ENCODE results near the gene MGAT4B. TPM values are rescaled to one million over a fixed set of nuclear protein-coding genes. Genes with fewer than 3 reads are reported as not detected.

MGAT4B gene
- total and polyA plus RNA-seq, 2 donors (not counting 1 experiment from before 2014, with no cell fraction given), result 157 to 172 TPM

GRCh38 chr5:179779826-179780225 is 26.8 kb downstream of the MGAT4B start:
- no peak for DNase-seq (ENCODE audit: low read depth in 2 of 2)

GRCh38 chr5:179778591-179778990 is 28.1 kb downstream of the MGAT4B start:
- no peak for TF ChIP-seq CTCF (conservative IDR thresholded peaks at IDR 0.05 in 1 of 2, IDR thresholded peaks at IDR 0.05 in 1 of 2; ENCODE audit: low read depth in 1 of 2, low read length in 2 of 2)
- DNase-seq (ENCODE audit: low read depth in 2 of 2), result no peak
- H3K4me2 ChIP-seq (ENCODE audit: extremely low read depth, insufficient read depth, low read length), result no peak overlapping the region
- peaks cover 10% of the 10 kb centered on the region for H3K36me3 ChIP-seq (ENCODE audit: control insufficient read depth, insufficient read depth, low read length)
- no peak overlapping the region for H3K4me3 ChIP-seq (replicated peaks in 1 of 4; ENCODE audit: control extremely low read depth in 1 of 4, insufficient read depth in 1 of 4, low read depth in 3 of 4, low read length in 4 of 4)
- H3K9me3 ChIP-seq (ENCODE audit: control insufficient read depth, insufficient read depth, low read depth, low read length), result no peaks in the 10 kb centered on the region
- no peak overlapping the region for H2AFZ ChIP-seq (ENCODE audit: low read length)
- H3K27me3 ChIP-seq (ENCODE audit: control insufficient read depth, insufficient read depth, low read length), result no peaks in the 10 kb centered on the region
- H3K79me2 ChIP-seq (ENCODE audit: control insufficient read depth, insufficient read depth, low read length), result no peaks in the 10 kb centered on the region
- H3K9ac ChIP-seq (ENCODE audit: insufficient read depth, low read length), result no peak overlapping the region
- H3K4me1 ChIP-seq (ENCODE audit: control insufficient read depth, extremely low read depth, insufficient read depth, low read length), result no peaks in the 10 kb centered on the region
- no peaks in the 10 kb centered on the region for H4K20me1 ChIP-seq (ENCODE audit: control insufficient read depth, extremely low read depth, insufficient read depth, low read length)
- H3K27ac ChIP-seq (ENCODE audit: insufficient read depth, low read length), result no peak overlapping the region

More at GRCh38 chr5:179779826-179780225, 26.8 kb downstream of the MGAT4B start:
- Histone ChIP-seq H3K79me2 (ENCODE audit: control insufficient read depth, insufficient read depth, low read length) (no peaks in the 10 kb centered on the region), H3K4me2 (ENCODE audit: extremely low read depth, insufficient read depth, low read length) (no peak overlapping the region), H3K36me3 (ENCODE audit: control insufficient read depth, insufficient read depth, low read length) (peaks cover 5% of the 10 kb centered on the region), H3K9me3 (ENCODE audit: control insufficient read depth, insufficient read depth, low read depth, low read length) (no peaks in the 10 kb centered on the region), H3K4me1 (ENCODE audit: control insufficient read depth, extremely low read depth, insufficient read depth, low read length) (no peaks in the 10 kb centered on the region), H2AFZ (ENCODE audit: low read length) (no peak overlapping the region), H3K4me3 (replicated peaks in 1 of 4; ENCODE audit: control extremely low read depth in 1 of 4, insufficient read depth in 1 of 4, low read depth in 3 of 4, low read length in 4 of 4) (no peak overlapping the region), H3K27me3 (ENCODE audit: control insufficient read depth, insufficient read depth, low read length) (no peaks in the 10 kb centered on the region), H3K27ac (ENCODE audit: insufficient read depth, low read length) (no peak overlapping the region), H3K9ac (ENCODE audit: insufficient read depth, low read length) (no peak overlapping the region), H4K20me1 (ENCODE audit: control insufficient read depth, extremely low read depth, insufficient read depth, low read length) (no peaks in the 10 kb centered on the region)
- no peak for TF ChIP-seq EZH2 (IDR thresholded peaks at IDR 0.05; ENCODE audit: low read length, missing control alignments)
- TF ChIP-seq CTCF (conservative IDR thresholded peaks at IDR 0.05 in 1 of 2, IDR thresholded peaks at IDR 0.05 in 1 of 2; ENCODE audit: low read depth in 1 of 2, low read length in 2 of 2), result no peak

GRCh38 chr5:179777909-179778308 is 28.8 kb downstream of the MGAT4B start:
- Histone ChIP-seq H4K20me1 (ENCODE audit: control insufficient read depth, extremely low read depth, insufficient read depth, low read length) (no peaks in the 10 kb centered on the region), H3K4me1 (ENCODE audit: control insufficient read depth, extremely low read depth, insufficient read depth, low read length) (no peaks in the 10 kb centered on the region), H3K36me3 (ENCODE audit: control insufficient read depth, insufficient read depth, low read length) (peaks cover 10% of the 10 kb centered on the region), H3K9me3 (ENCODE audit: control insufficient read depth, insufficient read depth, low read depth, low read length) (no peaks in the 10 kb centered on the region), H3K4me3 (replicated peaks in 1 of 4; ENCODE audit: control extremely low read depth in 1 of 4, insufficient read depth in 1 of 4, low read depth in 3 of 4, low read length in 4 of 4) (no peak overlapping the region), H2AFZ (ENCODE audit: low read length) (no peak overlapping the region), H3K79me2 (ENCODE audit: control insufficient read depth, insufficient read depth, low read length) (no peaks in the 10 kb centered on the region), H3K4me2 (ENCODE audit: extremely low read depth, insufficient read depth, low read length) (no peak overlapping the region), H3K9ac (ENCODE audit: insufficient read depth, low read length) (no peak overlapping the region), H3K27me3 (ENCODE audit: control insufficient read depth, insufficient read depth, low read length) (no peaks in the 10 kb centered on the region), H3K27ac (ENCODE audit: insufficient read depth, low read length) (no peak overlapping the region)
- TF ChIP-seq CTCF (conservative IDR thresholded peaks at IDR 0.05 in 1 of 2, IDR thresholded peaks at IDR 0.05 in 1 of 2; ENCODE audit: low read depth in 1 of 2, low read length in 2 of 2), result no peak
- TF ChIP-seq EZH2 (IDR thresholded peaks at IDR 0.05; ENCODE audit: low read length, missing control alignments), result no peak
- DNase-seq (ENCODE audit: low read depth in 2 of 2), result no peak

Measured in fibroblast of lung (primary cell).